ENCODE measurements around the gene RXRG.

DNA sequence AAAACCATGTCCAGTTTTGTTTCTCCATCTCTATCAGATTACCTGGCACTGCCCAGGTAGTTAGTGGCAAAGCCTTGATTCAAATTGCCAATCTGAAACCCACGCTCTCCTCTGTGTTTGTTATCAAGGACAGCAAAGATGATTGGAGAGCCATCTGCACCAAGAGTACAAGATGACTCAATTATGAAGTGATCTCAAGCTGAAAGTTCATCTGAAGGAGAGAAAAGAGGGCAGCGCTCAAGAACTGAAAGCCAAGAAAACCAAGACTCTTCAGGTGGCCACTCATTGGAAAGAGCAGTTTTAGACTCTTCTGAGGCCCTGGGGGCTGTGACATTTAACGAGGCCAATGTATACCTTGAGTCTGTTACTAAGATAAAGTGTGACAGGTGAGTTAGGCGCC, 13.8 kb downstream of the RXRG start:
- no peak for TF ChIP-seq CTCF (IDR thresholded peaks at IDR 0.05; ENCODE audit: extremely low read depth in 1 of 2, insufficient read depth in 1 of 2, low read depth in 1 of 2, low read length in 2 of 2)
- no peak for TF ChIP-seq MYC (IDR thresholded peaks at IDR 0.05; ENCODE audit: low read depth, low read length)
- TF ChIP-seq POLR2AphosphoS5 (IDR thresholded peaks at IDR 0.05; ENCODE audit: insufficient read depth, low read depth, low read length) = no peak
- no peak for TF ChIP-seq POLR2A (IDR thresholded peaks at IDR 0.05; ENCODE audit: low read depth, low read length)
- TF ChIP-seq JUN (IDR thresholded peaks at IDR 0.05; ENCODE audit: borderline replicate concordance, insufficient read depth, insufficient read length, low read depth) = no peak
- TF ChIP-seq EZH2 (IDR thresholded peaks at IDR 0.05; ENCODE audit: borderline replicate concordance, low read depth, low read length, severe bottlenecking) = no peak
- TF ChIP-seq, protein P1, sequence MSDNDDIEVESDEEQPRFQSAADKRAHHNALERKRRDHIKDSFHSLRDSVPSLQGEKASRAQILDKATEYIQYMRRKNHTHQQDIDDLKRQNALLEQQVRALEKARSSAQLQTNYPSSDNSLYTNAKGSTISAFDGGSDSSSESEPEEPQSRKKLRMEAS (IDR thresholded peaks at IDR 0.05; ENCODE audit: insufficient read depth, insufficient read length) = no peak
- no peak for TF ChIP-seq FOS (IDR thresholded peaks at IDR 0.05; ENCODE audit: borderline replicate concordance, insufficient read depth, low read length)

Measured in endothelial cell of umbilical vein (primary cell).